H1 (cell line): ENCODE results near the gene POLR3H. TPM values are rescaled to one million over a fixed set of nuclear protein-coding genes. Genes with fewer than 3 reads are reported as not detected.

Experiments used
- CBX5 ChIP-seq: fragments of 300-800, 300-1000 bp; sonication (generic); IDR thresholded peaks from 2 replicates; pipeline ENCODE4 v1.7.1; 2016; ENCODE audit warnings: antibody characterized with exemption, low read length, low read depth
- CHD1 ChIP-seq: IDR thresholded peaks from 2 replicates; pipeline ENCODE4 v1.6.1; 2012; ENCODE audit warnings: low read depth, low read length, improper control_type of control experiment
- GABPA ChIP-seq: IDR thresholded peaks from 2 replicates; pipeline ENCODE4 v1.6.1; 2011; ENCODE audit warnings: mild to moderate bottlenecking, low read length, moderate library complexity, borderline replicate concordance; ENCODE audit not compliant: insufficient read depth
- POU5F1 ChIP-seq: IDR thresholded peaks from 2 replicates; pipeline ENCODE4 v1.6.1; 2011; ENCODE audit warnings: low read depth, mild to moderate bottlenecking, low read length, moderate library complexity
- RNF2 ChIP-seq: fragments of 200-900, 300-1000 bp; sonication (generic); IDR thresholded peaks from 2 replicates; pipeline ENCODE4 v1.7.1; 2016; ENCODE audit warnings: borderline replicate concordance, low read depth, mild to moderate bottlenecking, antibody characterized with exemption, low read length; ENCODE audit not compliant: poor library complexity, severe bottlenecking; ENCODE audit errors: missing control alignments
- RXRA ChIP-seq: IDR thresholded peaks from 2 replicates; pipeline ENCODE4 v1.6.1; 2011; ENCODE audit warnings: low read depth, mild to moderate bottlenecking, low read length, moderate library complexity; ENCODE audit not compliant: insufficient read depth
- TAF1 ChIP-seq: IDR thresholded peaks from 2 replicates; pipeline ENCODE4 v1.6.1; 2011; ENCODE audit warnings: mild to moderate bottlenecking, low read depth, low read length
- TAF7 ChIP-seq: optimal IDR thresholded peaks from 2 replicates; pipeline ENCODE3; 2011; ENCODE audit warnings: low read depth, mild to moderate bottlenecking, inconsistent platforms, low read length, moderate library complexity, borderline replicate concordance
- polyA plus RNA-seq, 7 experiments: library from polyadenylated mRNA; depleted of rRNA in 3 of 7; stranded (reverse) in 5 of 7; unstranded in 2 of 7; fragments of >200 nt in 5 of 7; fragments of 200-250 nt in 2 of 7; gene quantifications; 1 replicate in 5 of 7; 2 replicates in 1 of 7; 4 replicates in 1 of 7; pipeline versions ENCODE4 v1.2.1 to v1.2.3, GENCODE V29; 2011 to 2013; ENCODE audit warnings: missing spikeins in 2 of 7, mixed read lengths in 2 of 7
- total RNA-seq: library from RNA; stranded (reverse); fragmentation: NEBNext Ultra II Directional; extraction: Animal tissue kit (Norgen Biotek cat#: 25700); gene quantifications from 2 replicates; pipeline ENCODE4 v1.2.1, GENCODE V29; 2021
- TF ChIP-seq, protein P1 (sequence below): fragments of 300-600 bp; sonication (generic); IDR thresholded peaks from 2 replicates; pipeline ENCODE4 v1.7.1; 2012; ENCODE audit warnings: low read length, moderate library complexity, mild to moderate bottlenecking, inconsistent platforms; ENCODE audit not compliant: insufficient replicate concordance

Gene POLR3H
- total and polyA plus RNA-seq, 2 of the 8 experiments (the other 6 are each of a cell fraction or from before 2014, with no cell fraction given): 29.7 to 39.2 TPM

DNA sequence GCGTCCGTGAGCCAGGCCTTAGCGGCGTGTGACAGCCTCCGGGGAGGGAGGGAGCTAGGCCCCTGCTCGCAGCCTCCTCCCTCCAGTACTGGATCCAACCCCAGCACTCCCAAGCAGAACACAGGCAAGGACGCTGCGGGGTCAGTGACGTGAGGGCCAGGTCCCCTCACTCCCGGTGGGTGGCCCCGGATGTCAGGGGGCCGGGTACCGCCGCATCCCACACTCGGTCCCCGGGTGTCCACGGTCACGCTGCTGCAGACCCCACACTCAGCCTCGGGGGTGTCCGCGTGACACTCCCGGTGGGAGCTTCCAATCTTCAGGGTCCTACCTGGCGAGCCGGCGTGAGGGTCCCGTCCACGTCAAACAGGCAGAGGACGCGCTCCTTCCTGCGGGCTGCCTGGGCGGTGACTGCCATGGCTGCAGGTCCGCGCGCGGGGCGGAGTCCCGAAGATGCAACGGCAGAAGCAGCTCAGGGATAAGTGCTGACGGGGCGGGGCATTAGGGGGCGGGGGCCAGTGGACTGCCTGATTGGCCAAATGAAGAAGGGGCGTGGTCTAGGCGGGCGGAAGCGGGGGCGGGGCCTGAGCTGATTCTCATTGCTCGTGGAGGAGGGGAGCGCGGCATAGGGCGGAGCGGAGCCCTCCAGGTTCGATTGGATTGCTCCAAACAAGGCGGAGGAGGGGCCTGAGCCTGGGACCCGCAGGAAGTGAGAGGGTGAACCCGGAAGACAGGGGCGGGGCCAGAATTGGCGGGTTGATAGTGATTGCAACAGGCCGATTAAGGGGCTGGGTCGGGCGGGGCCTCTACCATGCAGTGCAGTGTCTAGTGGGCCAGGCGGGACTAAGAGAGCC is 45.3 kb upstream of the POLR3H start, which contains the start of gene PMM1 (continued):
- TF ChIP-seq GABPA (no peak), POU5F1 (no peak), CHD1 (no peak), TAF1 (peak; percentile 68), RNF2 (no peak), TAF7 (no peak), RXRA (no peak), CBX5 (no peak)
- TF ChIP-seq, protein P1, sequence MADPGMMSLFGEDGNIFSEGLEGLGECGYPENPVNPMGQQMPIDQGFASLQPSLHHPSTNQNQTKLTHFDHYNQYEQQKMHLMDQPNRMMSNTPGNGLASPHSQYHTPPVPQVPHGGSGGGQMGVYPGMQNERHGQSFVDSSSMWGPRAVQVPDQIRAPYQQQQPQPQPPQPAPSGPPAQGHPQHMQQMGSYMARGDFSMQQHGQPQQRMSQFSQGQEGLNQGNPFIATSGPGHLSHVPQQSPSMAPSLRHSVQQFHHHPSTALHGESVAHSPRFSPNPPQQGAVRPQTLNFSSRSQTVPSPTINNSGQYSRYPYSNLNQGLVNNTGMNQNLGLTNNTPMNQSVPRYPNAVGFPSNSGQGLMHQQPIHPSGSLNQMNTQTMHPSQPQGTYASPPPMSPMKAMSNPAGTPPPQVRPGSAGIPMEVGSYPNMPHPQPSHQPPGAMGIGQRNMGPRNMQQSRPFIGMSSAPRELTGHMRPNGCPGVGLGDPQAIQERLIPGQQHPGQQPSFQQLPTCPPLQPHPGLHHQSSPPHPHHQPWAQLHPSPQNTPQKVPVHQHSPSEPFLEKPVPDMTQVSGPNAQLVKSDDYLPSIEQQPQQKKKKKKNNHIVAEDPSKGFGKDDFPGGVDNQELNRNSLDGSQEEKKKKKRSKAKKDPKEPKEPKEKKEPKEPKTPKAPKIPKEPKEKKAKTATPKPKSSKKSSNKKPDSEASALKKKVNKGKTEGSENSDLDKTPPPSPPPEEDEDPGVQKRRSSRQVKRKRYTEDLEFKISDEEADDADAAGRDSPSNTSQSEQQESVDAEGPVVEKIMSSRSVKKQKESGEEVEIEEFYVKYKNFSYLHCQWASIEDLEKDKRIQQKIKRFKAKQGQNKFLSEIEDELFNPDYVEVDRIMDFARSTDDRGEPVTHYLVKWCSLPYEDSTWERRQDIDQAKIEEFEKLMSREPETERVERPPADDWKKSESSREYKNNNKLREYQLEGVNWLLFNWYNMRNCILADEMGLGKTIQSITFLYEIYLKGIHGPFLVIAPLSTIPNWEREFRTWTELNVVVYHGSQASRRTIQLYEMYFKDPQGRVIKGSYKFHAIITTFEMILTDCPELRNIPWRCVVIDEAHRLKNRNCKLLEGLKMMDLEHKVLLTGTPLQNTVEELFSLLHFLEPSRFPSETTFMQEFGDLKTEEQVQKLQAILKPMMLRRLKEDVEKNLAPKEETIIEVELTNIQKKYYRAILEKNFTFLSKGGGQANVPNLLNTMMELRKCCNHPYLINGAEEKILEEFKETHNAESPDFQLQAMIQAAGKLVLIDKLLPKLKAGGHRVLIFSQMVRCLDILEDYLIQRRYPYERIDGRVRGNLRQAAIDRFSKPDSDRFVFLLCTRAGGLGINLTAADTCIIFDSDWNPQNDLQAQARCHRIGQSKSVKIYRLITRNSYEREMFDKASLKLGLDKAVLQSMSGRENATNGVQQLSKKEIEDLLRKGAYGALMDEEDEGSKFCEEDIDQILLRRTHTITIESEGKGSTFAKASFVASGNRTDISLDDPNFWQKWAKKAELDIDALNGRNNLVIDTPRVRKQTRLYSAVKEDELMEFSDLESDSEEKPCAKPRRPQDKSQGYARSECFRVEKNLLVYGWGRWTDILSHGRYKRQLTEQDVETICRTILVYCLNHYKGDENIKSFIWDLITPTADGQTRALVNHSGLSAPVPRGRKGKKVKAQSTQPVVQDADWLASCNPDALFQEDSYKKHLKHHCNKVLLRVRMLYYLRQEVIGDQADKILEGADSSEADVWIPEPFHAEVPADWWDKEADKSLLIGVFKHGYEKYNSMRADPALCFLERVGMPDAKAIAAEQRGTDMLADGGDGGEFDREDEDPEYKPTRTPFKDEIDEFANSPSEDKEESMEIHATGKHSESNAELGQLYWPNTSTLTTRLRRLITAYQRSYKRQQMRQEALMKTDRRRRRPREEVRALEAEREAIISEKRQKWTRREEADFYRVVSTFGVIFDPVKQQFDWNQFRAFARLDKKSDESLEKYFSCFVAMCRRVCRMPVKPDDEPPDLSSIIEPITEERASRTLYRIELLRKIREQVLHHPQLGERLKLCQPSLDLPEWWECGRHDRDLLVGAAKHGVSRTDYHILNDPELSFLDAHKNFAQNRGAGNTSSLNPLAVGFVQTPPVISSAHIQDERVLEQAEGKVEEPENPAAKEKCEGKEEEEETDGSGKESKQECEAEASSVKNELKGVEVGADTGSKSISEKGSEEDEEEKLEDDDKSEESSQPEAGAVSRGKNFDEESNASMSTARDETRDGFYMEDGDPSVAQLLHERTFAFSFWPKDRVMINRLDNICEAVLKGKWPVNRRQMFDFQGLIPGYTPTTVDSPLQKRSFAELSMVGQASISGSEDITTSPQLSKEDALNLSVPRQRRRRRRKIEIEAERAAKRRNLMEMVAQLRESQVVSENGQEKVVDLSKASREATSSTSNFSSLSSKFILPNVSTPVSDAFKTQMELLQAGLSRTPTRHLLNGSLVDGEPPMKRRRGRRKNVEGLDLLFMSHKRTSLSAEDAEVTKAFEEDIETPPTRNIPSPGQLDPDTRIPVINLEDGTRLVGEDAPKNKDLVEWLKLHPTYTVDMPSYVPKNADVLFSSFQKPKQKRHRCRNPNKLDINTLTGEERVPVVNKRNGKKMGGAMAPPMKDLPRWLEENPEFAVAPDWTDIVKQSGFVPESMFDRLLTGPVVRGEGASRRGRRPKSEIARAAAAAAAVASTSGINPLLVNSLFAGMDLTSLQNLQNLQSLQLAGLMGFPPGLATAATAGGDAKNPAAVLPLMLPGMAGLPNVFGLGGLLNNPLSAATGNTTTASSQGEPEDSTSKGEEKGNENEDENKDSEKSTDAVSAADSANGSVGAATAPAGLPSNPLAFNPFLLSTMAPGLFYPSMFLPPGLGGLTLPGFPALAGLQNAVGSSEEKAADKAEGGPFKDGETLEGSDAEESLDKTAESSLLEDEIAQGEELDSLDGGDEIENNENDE: no peak
